IPS-18a (cell line): ENCODE measurements around the gene MYH16.
"Not testable (repeated sequence)": the region's sequence is repeated elsewhere in the genome, so short reads cannot be mapped to it uniquely, and the experiment has no call there.

Experiments used
- H3K27ac ChIP-seq: one replicate; pipeline ENCODE4 v1.5.1; 2013; ENCODE audit warnings: low read length
- H3K27me3 ChIP-seq: one replicate; pipeline ENCODE4 v1.6.1; 2013; ENCODE audit warnings: mild to moderate bottlenecking, low read length; ENCODE audit not compliant: control insufficient read depth, insufficient read depth
- H3K36me3 ChIP-seq: one replicate; pipeline ENCODE4 v1.6.1; 2013; ENCODE audit warnings: low read depth, low read length; ENCODE audit not compliant: control insufficient read depth
- H3K4me1 ChIP-seq: one replicate; pipeline ENCODE4 v1.6.1; 2013; ENCODE audit warnings: low read depth, low read length; ENCODE audit not compliant: control insufficient read depth
- H3K4me3 ChIP-seq: one replicate; pipeline ENCODE4 v1.5.1; 2013; ENCODE audit warnings: low read length
- H3K9ac ChIP-seq: one replicate; pipeline ENCODE4 v1.6.1; 2013; ENCODE audit warnings: mild to moderate bottlenecking, low read length, moderate library complexity
- H3K9me3 ChIP-seq: one replicate; pipeline ENCODE4 v1.6.1; 2013; ENCODE audit warnings: low read depth, low read length; ENCODE audit not compliant: control insufficient read depth

The MYH16 gene

DNA sequence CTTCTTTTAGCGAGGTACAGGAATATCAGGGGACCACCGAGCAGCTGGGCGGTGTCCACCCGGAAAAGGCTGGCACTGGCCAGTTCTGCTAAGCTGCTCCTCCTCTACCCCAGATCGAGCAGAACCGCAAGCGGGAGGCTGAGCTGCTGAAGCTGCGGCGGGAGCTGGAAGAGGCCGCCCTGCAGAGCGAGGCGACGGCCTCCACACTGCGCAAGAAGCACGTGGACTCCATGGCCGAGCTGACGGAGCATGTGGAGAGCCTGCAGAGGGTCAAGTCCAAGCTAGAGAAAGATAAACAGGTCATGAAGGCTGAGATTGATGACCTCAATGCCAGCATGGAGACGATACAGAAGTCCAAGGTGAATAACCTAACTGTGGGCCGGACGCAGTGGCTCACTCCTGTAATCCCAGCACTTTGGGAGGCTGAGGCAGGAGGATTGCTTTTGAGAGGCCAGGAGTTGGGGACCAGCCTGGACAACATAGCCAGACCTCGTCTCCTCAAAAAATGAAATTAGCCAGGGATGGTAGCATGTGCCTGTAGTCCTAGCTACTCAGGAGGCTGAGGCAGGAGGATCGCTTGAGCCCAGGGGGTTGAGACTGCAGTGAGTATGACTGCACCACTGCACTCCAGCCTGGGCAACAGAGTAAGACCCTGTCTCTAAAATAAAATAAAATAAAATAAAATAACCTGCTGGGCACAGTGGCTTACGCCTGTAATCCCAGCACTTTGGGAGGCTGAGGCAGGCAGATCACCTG lies 15.3 kb downstream of the MYH16 start:
- Histone ChIP-seq H3K36me3 (no peaks in the 10 kb centered on the region), H3K27me3 (no peaks in the 10 kb centered on the region), H3K27ac (no peak overlapping the region), H3K9me3 (no peaks in the 10 kb centered on the region), H3K4me1 (no peaks in the 10 kb centered on the region), H3K4me3 (no peak overlapping the region), H3K9ac (no peak overlapping the region)

DNA sequence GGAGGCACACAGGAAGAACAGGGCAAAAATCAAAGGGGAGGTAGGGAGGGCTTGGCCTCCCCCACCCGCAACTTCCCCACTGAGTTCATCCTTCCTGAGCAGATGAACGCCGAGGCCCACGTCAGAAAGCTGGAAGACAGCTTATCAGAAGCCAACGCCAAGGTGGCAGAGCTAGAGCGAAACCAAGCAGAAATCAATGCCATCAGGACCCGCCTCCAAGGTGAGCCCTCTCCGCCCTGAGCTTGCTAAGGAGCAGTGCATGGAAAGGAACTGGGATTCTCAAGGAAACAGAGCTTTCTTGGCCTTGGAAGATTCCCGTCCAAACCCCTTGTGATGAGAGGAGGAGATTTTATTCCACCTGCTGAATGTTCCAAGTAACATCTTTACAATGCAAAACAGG lies 16.5 kb downstream of the MYH16 start:
- Histone ChIP-seq H3K27me3 (no peaks in the 10 kb centered on the region), H3K9ac (no peak overlapping the region), H3K9me3 (no peaks in the 10 kb centered on the region), H3K4me3 (no peak overlapping the region), H3K4me1 (no peaks in the 10 kb centered on the region), H3K27ac (no peak overlapping the region), H3K36me3 (no peaks in the 10 kb centered on the region)

- H3K27ac ChIP-seq, H3K9ac ChIP-seq, H3K4me1 ChIP-seq, H3K36me3 ChIP-seq, H3K27me3 ChIP-seq, H3K9me3 ChIP-seq, H3K4me3 ChIP-seq: not testable (repeated sequence)
Observed at GRCh38 chr7:99290148-99290547, 17.5 kb downstream of the MYH16 start.

DNA sequence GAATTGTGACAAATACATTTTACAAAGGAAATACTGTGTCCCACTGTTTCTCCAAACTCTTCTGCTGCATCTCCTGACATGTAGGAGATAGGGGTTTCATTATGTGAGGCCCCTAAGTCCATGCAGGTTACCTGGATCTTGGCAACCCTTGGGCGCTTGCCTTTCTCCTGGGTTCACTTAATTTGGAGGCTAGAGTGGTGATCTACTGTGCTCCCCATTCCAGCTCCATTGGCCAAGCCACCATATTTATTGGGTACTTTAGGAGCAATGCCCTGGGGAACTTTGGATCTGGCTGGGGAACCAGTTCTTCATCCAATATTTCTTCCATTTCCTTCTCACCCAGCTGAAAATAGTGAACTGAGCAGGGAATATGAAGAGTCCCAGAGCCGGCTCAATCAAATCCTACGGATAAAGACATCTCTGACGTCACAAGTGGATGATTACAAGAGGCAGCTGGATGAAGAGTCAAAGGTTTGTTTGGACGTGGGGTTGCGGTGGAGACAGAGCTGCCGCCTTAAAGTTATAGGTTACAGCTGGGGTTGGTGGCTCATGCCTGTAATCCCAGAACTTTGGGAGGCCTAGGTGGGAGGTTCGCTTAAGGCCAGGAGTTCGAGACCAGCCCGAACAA lies 18.5 kb downstream of the MYH16 start:
- Histone ChIP-seq H3K9ac (no peak overlapping the region), H3K27ac (no peak overlapping the region), H3K27me3 (no peaks in the 10 kb centered on the region), H3K36me3 (no peaks in the 10 kb centered on the region), H3K4me3 (no peak overlapping the region), H3K4me1 (no peaks in the 10 kb centered on the region), H3K9me3 (no peaks in the 10 kb centered on the region)

GRCh38 chr7:99292127-99292526 lies 19.5 kb downstream of the MYH16 start:
- Histone ChIP-seq H3K27ac (no peak overlapping the region), H3K9ac (no peak overlapping the region), H3K36me3 (no peaks in the 10 kb centered on the region), H3K4me1 (no peaks in the 10 kb centered on the region), H3K9me3 (no peaks in the 10 kb centered on the region), H3K27me3 (no peaks in the 10 kb centered on the region), H3K4me3 (no peak overlapping the region)

GRCh38 chr7:99293167-99293566 lies 20.5 kb downstream of the MYH16 start:
- Histone ChIP-seq H3K4me1 (no peaks in the 10 kb centered on the region), H3K27ac (no peak overlapping the region), H3K9me3 (no peaks in the 10 kb centered on the region), H3K27me3 (no peaks in the 10 kb centered on the region), H3K4me3 (no peak overlapping the region), H3K36me3 (no peaks in the 10 kb centered on the region), H3K9ac (no peak overlapping the region)

- Histone ChIP-seq H3K9ac (no peak overlapping the region), H3K4me1 (no peaks in the 10 kb centered on the region), H3K27me3 (no peaks in the 10 kb centered on the region), H3K36me3 (no peaks in the 10 kb centered on the region), H3K4me3 (no peak overlapping the region), H3K27ac (no peak overlapping the region), H3K9me3 (no peaks in the 10 kb centered on the region)
Observed at GRCh38 chr7:99293650-99294049, 21.0 kb downstream of the MYH16 start.

DNA sequence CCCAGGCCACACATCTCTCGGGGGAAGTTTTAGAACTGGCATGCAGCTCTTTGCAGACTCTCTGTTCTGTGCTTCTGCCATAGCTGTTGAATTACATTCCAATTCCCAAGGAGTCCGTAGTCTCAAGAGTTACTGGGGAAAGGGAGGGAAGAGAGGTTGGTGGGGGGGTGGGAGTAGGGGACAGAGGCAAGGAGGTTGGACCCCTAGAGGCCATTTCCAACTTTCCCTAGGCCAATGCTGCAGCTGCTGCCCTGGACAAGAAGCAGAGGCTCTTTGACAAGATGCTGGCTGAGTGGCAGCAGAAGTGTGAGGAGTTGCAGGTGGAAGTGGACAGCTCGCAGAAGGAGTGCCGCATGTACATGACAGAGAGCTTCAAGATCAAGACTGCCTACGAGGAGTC lies 23.8 kb downstream of the MYH16 start:
- Histone ChIP-seq H3K4me1 (no peaks in the 10 kb centered on the region), H3K27me3 (no peaks in the 10 kb centered on the region), H3K9ac (no peak overlapping the region), H3K36me3 (no peaks in the 10 kb centered on the region), H3K9me3 (no peaks in the 10 kb centered on the region), H3K27ac (no peak overlapping the region), H3K4me3 (no peak overlapping the region)

DNA sequence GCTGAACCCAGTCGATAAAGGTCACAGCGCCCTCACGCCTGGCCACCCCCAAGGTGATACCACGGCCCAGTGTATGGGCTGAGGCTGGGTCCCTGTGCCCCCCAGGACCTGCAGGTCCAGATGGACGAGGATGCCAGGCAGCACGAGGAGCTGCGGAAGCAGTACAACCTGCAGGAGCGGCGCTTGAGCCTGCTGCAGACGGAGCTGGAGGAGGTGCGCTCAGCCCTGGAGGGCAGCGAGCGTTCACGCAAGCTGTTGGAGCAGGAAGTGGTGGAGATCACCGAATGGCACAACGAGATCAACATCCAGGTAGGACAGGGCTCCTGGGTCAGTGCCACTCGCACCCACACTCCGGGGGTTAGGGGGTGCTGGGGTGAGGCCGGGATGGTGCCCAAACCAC lies 28.9 kb downstream of the MYH16 start:
- no peak overlapping the region for H3K27ac ChIP-seq
- no peaks in the 10 kb centered on the region for H3K36me3 ChIP-seq
- H3K9me3 ChIP-seq, result no peaks in the 10 kb centered on the region
- H3K4me1 ChIP-seq, result no peaks in the 10 kb centered on the region
- H3K27me3 ChIP-seq, result no peaks in the 10 kb centered on the region
- H3K9ac ChIP-seq, result no peak overlapping the region
- no peak overlapping the region for H3K4me3 ChIP-seq

GRCh38 chr7:99305473-99306260 lies 33.0 kb downstream of the MYH16 start:
- H3K4me1 ChIP-seq, result no peaks in the 10 kb centered on the region
- no peaks in the 10 kb centered on the region for H3K36me3 ChIP-seq
- H3K4me3 ChIP-seq, result no peak overlapping the region
- no peak overlapping the region for H3K27ac ChIP-seq
- no peaks in the 10 kb centered on the region for H3K9me3 ChIP-seq
- no peak overlapping the region for H3K9ac ChIP-seq
- H3K27me3 ChIP-seq, result no peaks in the 10 kb centered on the region

- Histone ChIP-seq H3K9ac (no peak overlapping the region), H3K9me3 (no peaks in the 10 kb centered on the region), H3K27ac (no peak overlapping the region), H3K4me3 (no peak overlapping the region), H3K36me3 (no peaks in the 10 kb centered on the region), H3K27me3 (no peaks in the 10 kb centered on the region), H3K4me1 (no peaks in the 10 kb centered on the region)
Observed at GRCh38 chr7:99308461-99309074, 35.9 kb downstream of the MYH16 start.
